DMS114 treated with DMSO at 0.1 percent for 48 hours (cell line): Measurements from ENCODE around the gene FZR1.

Source experiments
- DNase-seq: peaks from one replicate; lab custom pipeline; 2025; ENCODE audit not compliant: unreplicated experiment; lab: John Stamatoyannopoulos, UW

The FZR1 gene

GRCh38 chr19:3471954-3472655 is 34.0 kb upstream of the FZR1 start:
- no peak for DNase-seq

- no peak for DNase-seq
These were observed 32.1 kb upstream of the FZR1 start for GRCh38 chr19:3474010-3474409.

DNA sequence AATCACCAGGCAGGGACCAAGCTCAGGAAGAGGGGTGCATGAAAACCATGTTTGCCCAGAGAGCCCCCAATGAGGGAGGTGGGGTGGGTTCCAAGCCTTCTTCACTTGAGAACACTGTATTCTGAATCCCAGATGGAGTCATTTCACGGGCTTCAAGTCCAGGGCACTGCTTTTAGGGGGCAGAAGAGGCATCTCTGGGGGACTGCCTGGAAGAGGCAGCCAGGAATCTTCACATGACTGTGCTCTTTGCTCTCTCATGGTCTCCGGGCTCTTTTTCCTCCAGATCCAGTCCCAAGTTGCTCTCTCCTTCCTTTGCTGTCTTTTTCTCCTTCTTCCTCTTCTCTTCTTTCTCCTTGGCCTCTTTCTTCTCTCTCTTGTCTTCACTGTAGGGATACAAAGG is 31.5 kb upstream of the FZR1 start:
- DNase-seq: no peak

- no peak for DNase-seq
These were observed 30.7 kb upstream of the FZR1 start for GRCh38 chr19:3475449-3475848.

DNA sequence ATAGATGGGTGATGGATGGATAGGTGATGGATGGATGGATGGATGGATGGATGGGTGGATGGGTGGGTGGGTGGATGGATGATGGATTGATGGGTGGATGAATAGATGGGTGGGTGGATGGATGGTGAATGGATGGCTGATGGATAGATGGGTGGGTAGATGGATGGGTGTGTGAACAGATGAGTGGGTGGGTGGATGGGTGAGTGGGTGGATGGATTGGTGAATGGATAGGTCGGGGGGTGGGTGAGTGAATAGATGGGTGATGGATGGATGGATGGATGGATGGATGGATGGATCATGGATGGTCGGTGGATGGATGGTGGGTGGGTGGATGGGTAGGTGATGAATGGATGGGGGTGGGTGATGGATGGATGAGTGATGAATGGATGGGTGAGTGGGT is 29.3 kb upstream of the FZR1 start:
- DNase-seq: no peak

GRCh38 chr19:3477506-3477905 is 28.6 kb upstream of the FZR1 start:
- DNase-seq: no peak

GRCh38 chr19:3477951-3478350 is 28.2 kb upstream of the FZR1 start:
- no peak for DNase-seq

GRCh38 chr19:3478409-3479176 is 27.5 kb upstream of the FZR1 start:
- no peak for DNase-seq

- no peak for DNase-seq
These were observed 26.8 kb upstream of the FZR1 start for GRCh38 chr19:3479177-3479833.

GRCh38 chr19:3479834-3480215 is 26.3 kb upstream of the FZR1 start:
- no peak for DNase-seq

GRCh38 chr19:3480383-3481091 is 25.6 kb upstream of the FZR1 start, which contains the start of gene SMIM24:
TSS of gene SMIM24 (minus strand) at chr19:3480525. CDS start at chr19:3480463, 62 bp downstream.
- no peak for DNase-seq

DNA sequence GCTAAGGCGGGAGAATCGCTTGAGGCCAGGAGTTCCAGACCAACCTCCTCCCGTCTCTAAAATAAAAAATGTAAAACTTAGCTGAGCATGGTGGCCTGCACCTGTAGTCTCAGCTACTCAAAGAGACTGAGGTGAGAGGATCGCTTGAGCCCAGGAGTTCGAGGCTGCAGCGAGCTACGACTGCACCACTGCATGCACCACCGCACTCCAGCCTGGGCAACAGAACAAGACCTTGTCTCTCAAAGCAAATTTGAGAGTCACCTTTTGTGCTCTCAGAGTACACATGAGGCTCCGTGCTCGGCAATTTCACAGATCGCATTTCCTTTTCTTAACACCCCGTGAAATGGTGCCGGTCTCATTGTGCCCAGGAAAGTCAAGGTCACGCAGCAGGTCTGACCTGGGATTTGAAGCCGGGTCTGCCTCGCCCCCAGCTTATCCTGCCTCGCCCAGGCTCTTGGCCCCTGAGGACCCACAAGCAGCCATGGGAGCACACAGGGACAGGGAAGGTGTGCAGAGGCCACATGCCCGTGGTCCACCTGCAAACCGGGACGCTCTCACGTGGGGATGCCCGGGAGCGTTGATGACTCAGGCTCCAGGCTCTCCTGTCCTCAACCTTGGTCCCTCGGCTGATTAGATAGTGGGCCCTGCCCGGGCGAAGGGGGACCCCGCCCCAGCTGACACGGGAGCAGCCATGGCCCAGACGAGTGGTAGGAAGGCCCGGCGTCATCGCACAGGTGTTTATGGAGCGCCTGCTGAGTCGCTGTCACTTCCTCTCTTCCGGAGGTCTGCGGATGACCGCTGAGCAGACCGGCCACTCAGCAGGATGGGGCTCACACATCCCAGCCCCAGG is 24.6 kb upstream of the FZR1 start:
- DNase-seq: no peak

GRCh38 chr19:3482507-3483225 is 23.4 kb upstream of the FZR1 start:
- DNase-seq: no peak

GRCh38 chr19:3483226-3483628 is 22.9 kb upstream of the FZR1 start, which contains the start of gene SMIM44:
TSS of gene SMIM44 (minus strand) at chr19:3483441. CDS start at chr19:3483403, 38 bp downstream.
- no peak for DNase-seq

DNA sequence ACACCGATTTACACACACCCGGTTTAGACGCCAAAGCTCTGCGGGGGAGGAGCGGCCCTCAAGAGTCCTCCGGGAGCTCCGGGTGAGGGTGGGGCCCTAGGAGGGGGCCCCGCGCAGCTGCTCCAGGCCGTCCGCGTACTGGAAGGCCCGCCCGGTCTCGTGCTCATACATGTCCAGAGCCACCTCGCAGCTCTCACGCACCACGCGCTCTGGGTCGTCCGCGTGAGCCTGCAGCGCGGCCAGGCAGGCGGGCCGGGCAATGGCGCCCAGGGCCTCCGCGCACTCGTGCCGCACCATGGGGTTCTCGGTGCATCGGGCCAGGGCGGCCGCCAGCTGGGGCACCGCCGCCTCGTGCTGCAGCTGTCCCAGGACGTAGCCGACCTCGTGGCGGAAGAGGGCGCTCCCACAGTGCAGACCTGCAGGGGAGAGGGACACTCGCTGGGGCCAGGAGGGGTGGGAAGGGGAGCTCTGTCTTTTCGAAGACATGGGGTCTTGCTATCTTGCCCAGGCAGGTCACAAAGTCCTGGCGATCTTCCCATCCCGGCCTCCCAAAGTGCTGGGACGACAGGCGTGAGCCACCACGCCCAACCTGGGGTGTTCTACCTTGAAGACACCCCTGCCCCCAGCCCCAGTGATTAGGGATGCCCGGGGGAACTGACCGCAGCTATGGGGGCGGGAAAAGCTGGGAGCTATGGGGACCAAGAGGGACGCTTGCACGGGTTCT is 14.6 kb upstream of the FZR1 start:
- no peak for DNase-seq

DNA sequence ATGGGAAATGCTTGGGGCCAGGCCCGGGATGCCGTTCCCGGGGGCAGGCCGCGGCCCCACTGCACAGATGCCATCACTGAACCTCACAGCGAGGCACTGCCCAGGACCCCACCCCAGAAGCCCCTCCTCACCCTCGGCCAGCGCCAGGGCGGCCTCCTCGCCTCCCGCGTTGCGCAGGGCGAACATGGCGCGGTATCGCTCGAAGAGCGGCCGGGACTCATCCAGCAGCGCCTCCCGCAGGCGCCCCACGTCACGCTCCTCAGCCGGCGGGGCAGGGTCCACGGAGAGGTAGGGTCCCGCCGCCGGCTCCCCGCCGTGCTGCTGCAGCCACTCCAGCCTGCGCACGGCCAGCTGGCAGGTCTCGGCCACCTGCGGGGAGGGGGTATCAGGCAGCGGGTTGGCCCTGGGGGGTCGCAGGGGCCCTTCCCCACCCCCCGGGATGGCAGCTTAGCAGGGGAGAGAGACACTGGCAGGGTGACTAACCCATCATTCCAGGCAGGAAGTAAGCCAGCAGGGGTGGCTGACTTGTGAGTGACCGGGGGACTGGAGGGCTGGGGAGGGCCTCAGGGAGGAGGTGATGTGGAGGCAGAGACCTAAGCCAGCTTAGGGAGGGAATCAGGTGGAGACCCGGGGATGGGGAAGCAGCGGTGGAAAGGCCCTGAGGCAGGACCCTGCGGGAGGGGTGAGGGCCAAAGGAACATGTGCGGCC is 13.8 kb upstream of the FZR1 start:
- no peak for DNase-seq

GRCh38 chr19:3492919-3493318 is 13.2 kb upstream of the FZR1 start:
- DNase-seq: no peak

- DNase-seq: no peak
These were observed 12.5 kb upstream of the FZR1 start for GRCh38 chr19:3493651-3494050.
